Esophagus muscularis mucosa (tissue), 3 donors: ENCODE data around the gene IKZF4.

Experiments used
- CTCF ChIP-seq, 3 experiments: fragments of 200-600 bp in 2 of 3; fragments of 450-650 bp in 1 of 3; sonication (generic) in 2 of 3; IDR thresholded peaks; one replicate each; pipeline ENCODE4 v1.5.1; 2017 to 2019; ENCODE audit warnings: antibody characterized with exemption in 3 of 3, mild to moderate bottlenecking in 2 of 3, moderate library complexity in 1 of 3
- POLR2A ChIP-seq: fragments of 450-650 bp; IDR thresholded peaks from one replicate; pipeline ENCODE4 v1.6.1; 2017; ENCODE audit warnings: antibody characterized with exemption, moderate library complexity, mild to moderate bottlenecking, low read depth
- POLR2AphosphoS5 ChIP-seq, 2 donors: sonication (generic); formaldehyde crosslinking; IDR thresholded peaks; one replicate each; pipeline ENCODE4 v1.6.1; 2017; ENCODE audit warnings: antibody characterized with exemption in 2 of 2

GRCh38 chr12:56028511-56029165 lies 7.8 kb downstream of the IKZF4 start:
- TF ChIP-seq CTCF (IDR thresholded peaks at IDR 0.05) (no peak), POLR2AphosphoS5 (IDR thresholded peaks at IDR 0.05) (no peak), POLR2A (no peak)
